H54 (cell line): ENCODE measurements around the gene PRPSAP2.

Experiments
- DNase-seq: peaks from one replicate; pipeline ENCODE4 v3.0.0; 2011; ENCODE audit warnings: low spot score, mixed read lengths; ENCODE audit not compliant: insufficient read length
- FAIRE-seq: peaks from 3 replicates; lab custom pipeline; 2011; peaks lifted over from hg19 to GRCh38; lab: Jason Lieb, UNC
- POLR2A ChIP-seq: IDR thresholded peaks from 2 replicates; pipeline ENCODE4 v1.6.1; 2011; ENCODE audit warnings: low read depth, mild to moderate bottlenecking, low read length

Gene PRPSAP2

GRCh38 chr17:18957831-18958230 lies 99.9 kb downstream of the PRPSAP2 start:
- TF ChIP-seq POLR2A: no peak
- no peak for DNase-seq
- FAIRE-seq: no peak

- TF ChIP-seq POLR2A: no peak
- no peak for DNase-seq
- FAIRE-seq: no peak
These were observed 100.7 kb downstream of the PRPSAP2 start for GRCh38 chr17:18958611-18959010.

- FAIRE-seq: no peak
- no peak for TF ChIP-seq POLR2A
- no peak for DNase-seq
These were observed 101.3 kb downstream of the PRPSAP2 start for GRCh38 chr17:18959071-18959844.

GRCh38 chr17:18959845-18960240 lies 101.9 kb downstream of the PRPSAP2 start:
- FAIRE-seq (no peak), DNase-seq (no peak)
- TF ChIP-seq POLR2A: no peak

GRCh38 chr17:18960241-18960665 lies 102.3 kb downstream of the PRPSAP2 start:
- FAIRE-seq (no peak), DNase-seq (no peak)
- no peak for TF ChIP-seq POLR2A

GRCh38 chr17:18960803-18961511 lies 103.0 kb downstream of the PRPSAP2 start:
- DNase-seq (peak; percentile 79), FAIRE-seq (no peak)
- TF ChIP-seq POLR2A: no peak

GRCh38 chr17:18961634-18962493 lies 103.9 kb downstream of the PRPSAP2 start:
- FAIRE-seq: no peak
- DNase-seq: no peak
- TF ChIP-seq POLR2A: no peak

- FAIRE-seq (no peak), DNase-seq (no peak)
- TF ChIP-seq POLR2A: no peak
These were observed 104.5 kb downstream of the PRPSAP2 start for GRCh38 chr17:18962494-18962815.

GRCh38 chr17:18963126-18964017 lies 105.4 kb downstream of the PRPSAP2 start:
- FAIRE-seq: no peak
- peak; percentile 51 for DNase-seq

GRCh38 chr17:18964018-18964351 lies 106.1 kb downstream of the PRPSAP2 start:
- no peak for DNase-seq
- no peak for FAIRE-seq
- TF ChIP-seq POLR2A: no peak

More at GRCh38 chr17:18963126-18964017, 105.4 kb downstream of the PRPSAP2 start:
- TF ChIP-seq POLR2A: no peak

- TF ChIP-seq POLR2A: no peak
- DNase-seq: no peak
- no peak for FAIRE-seq
These were observed 106.6 kb downstream of the PRPSAP2 start for GRCh38 chr17:18964550-18964949.

GRCh38 chr17:18965530-18966236 lies 107.8 kb downstream of the PRPSAP2 start:
- DNase-seq (no peak), FAIRE-seq (no peak)
- no peak for TF ChIP-seq POLR2A
